HepG2 (cell line): ENCODE data around the gene SERPINB1. TPM values are rescaled to one million over a fixed set of nuclear protein-coding genes. Genes with fewer than 3 reads are reported as not detected.

Source experiments
- IKZF5 ChIP-seq: IDR thresholded peaks from 2 replicates; pipeline ENCODE4 v1.6.1; 2018; ENCODE audit warnings: missing genetic modification reagents, mild to moderate bottlenecking, missing compliant biosample characterization
- KDM5A ChIP-seq: fragments of 200-600 bp; sonication (generic); IDR thresholded peaks from 2 replicates; pipeline ENCODE4 v1.7.0; 2018; ENCODE audit warnings: antibody characterized with exemption, mild to moderate bottlenecking, low read length, borderline replicate concordance
- KMT2B ChIP-seq: IDR thresholded peaks from 2 replicates; pipeline ENCODE4 v1.6.1; 2016; ENCODE audit warnings: missing genetic modification reagents, missing compliant biosample characterization
- MATR3 ChIP-seq: sonication (generic); formaldehyde crosslinking; IDR thresholded peaks from 2 replicates; pipeline ENCODE4 v1.4.0; 2020; ENCODE audit warnings: missing genetic modification reagents
- MEIS1 ChIP-seq: sonication (generic); formaldehyde crosslinking; IDR thresholded peaks from 2 replicates; pipeline ENCODE4 v1.9.0; 2021; ENCODE audit warnings: mild to moderate bottlenecking, missing genetic modification reagents, moderate library complexity, borderline replicate concordance
- MYC ChIP-seq: sonication (generic); formaldehyde crosslinking; IDR thresholded peaks from 2 replicates; pipeline ENCODE4 v1.9.0; 2021; ENCODE audit warnings: missing genetic modification reagents, borderline replicate concordance
- PTBP1 ChIP-seq: fragments of 200-400 bp; formaldehyde crosslinking; IDR thresholded peaks from 2 replicates; pipeline ENCODE4 v1.6.1; 2018; ENCODE audit warnings: low read length, low read depth; ENCODE audit not compliant: poor library complexity, severe bottlenecking
- RBM22 ChIP-seq: fragments of 200-400 bp; formaldehyde crosslinking; optimal IDR thresholded peaks from 2 replicates; pipeline ENCODE3; 2017; ENCODE audit warnings: mild to moderate bottlenecking, low read length, moderate library complexity
- SIX4 ChIP-seq: sonication (generic); formaldehyde crosslinking; IDR thresholded peaks from 2 replicates; pipeline ENCODE4 v1.4.0; 2020; ENCODE audit warnings: missing genetic modification reagents
- SMAD1 ChIP-seq: sonication (generic); formaldehyde crosslinking; IDR thresholded peaks from 2 replicates; pipeline ENCODE4 v1.4.0; 2020; ENCODE audit warnings: missing genetic modification reagents, low read depth, mild to moderate bottlenecking, borderline replicate concordance
- SRSF4 ChIP-seq: fragments of 200-400 bp; formaldehyde crosslinking; IDR thresholded peaks from one replicate; pipeline ENCODE4 v1.6.1; 2018; ENCODE audit warnings: mild to moderate bottlenecking, low read depth, low read length, moderate library complexity; ENCODE audit not compliant: poor library complexity, severe bottlenecking
- ZBTB20 ChIP-seq: sonication (generic); formaldehyde crosslinking; IDR thresholded peaks from 2 replicates; pipeline ENCODE4 v1.8.1; 2023; ENCODE audit warnings: missing genetic modification reagents, low read depth, mild to moderate bottlenecking, borderline replicate concordance
- ZFP90 ChIP-seq: sonication (generic); formaldehyde crosslinking; IDR thresholded peaks from 2 replicates; pipeline ENCODE4 v1.8.0; 2022; ENCODE audit warnings: missing genetic modification reagents, mild to moderate bottlenecking, inconsistent platforms, borderline replicate concordance
- ZNF230 ChIP-seq: sonication (generic); formaldehyde crosslinking; IDR thresholded peaks from 2 replicates; pipeline ENCODE4 v1.4.0; 2020; ENCODE audit warnings: mild to moderate bottlenecking, missing genetic modification reagents
- ZNF652 ChIP-seq: IDR thresholded peaks from 2 replicates; pipeline ENCODE4 v1.6.1; 2016; ENCODE audit warnings: low read depth, borderline replicate concordance
- polyA plus RNA-seq, 8 experiments: library from polyadenylated mRNA; depleted of rRNA in 3 of 8; stranded (reverse) in 7 of 8; unstranded in 1 of 8; fragments of >200 nt; fragmentation: Illumina TruSeq in 4 of 8; extraction: Trizol in 4 of 8; gene quantifications; 2 replicates each; pipeline versions ENCODE4 v1.2.1 to v1.2.3, GENCODE V29; 2011 to 2016; ENCODE audit warnings: low read depth in 4 of 8, missing spikeins in 1 of 8, mixed read lengths in 1 of 8; ENCODE audit not compliant: insufficient read depth in 1 of 8
- total RNA-seq, 5 experiments: library from RNA; depleted of rRNA; stranded (reverse); fragments of >200 nt; fragmentation: Illumina TruSeq; extraction: Trizol; gene quantifications; 2 replicates each; pipeline ENCODE4 v1.2.3, GENCODE V29; 2016; ENCODE audit warnings: low read depth in 1 of 5
- TF ChIP-seq, protein P1 (sequence below): IDR thresholded peaks from 2 replicates; pipeline ENCODE4 v1.6.1; 2012; ENCODE audit warnings: low read depth, low read length, improper control_type of control experiment

SERPINB1 gene
- total and polyA plus RNA-seq, 2 of the 13 experiments (the other 11 are each of a cell fraction or from before 2014, with no cell fraction given), result 41.4 to 60.5 TPM

DNA sequence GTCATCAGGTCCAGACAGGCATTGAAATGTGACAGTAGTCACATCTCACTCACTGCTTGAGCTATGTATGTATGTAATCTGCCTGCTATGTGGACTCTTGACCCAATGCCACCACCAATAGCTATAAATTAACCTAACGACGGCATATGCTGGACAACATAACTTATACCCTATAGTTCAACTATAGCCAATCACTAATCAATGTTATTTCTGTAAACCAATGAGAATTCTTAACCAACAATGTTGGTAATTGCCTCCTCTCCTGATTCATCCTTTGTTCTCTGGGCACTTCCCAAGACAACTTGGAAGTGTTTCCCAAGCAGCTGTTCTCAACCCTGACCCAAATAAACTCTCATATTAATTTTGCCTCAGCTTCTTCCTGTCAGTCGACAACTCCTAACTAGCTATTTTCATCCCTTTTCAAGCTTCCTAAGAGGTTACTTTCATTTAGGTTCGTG is 24.1 kb upstream of the SERPINB1 start (continued):
- TF ChIP-seq SRSF4 (no peak), MYC (CRISPR knock-in tag) (no peak), MEIS1 (CRISPR knock-in tag) (no peak), ZFP90 (CRISPR knock-in tag) (no peak), ZBTB20 (CRISPR knock-in tag) (peak; percentile 99; the same call in 1 of the 2 replicates), KMT2B (CRISPR knock-in tag) (no peak), IKZF5 (CRISPR knock-in tag) (no peak), MATR3 (CRISPR knock-in tag) (no peak), ZNF230 (CRISPR knock-in tag) (no peak), KDM5A (no peak), RBM22 (no peak), SMAD1 (CRISPR knock-in tag) (no peak), SIX4 (no peak), PTBP1 (no peak), ZNF652 (CRISPR knock-in tag) (no peak)
- TF ChIP-seq, protein P1, sequence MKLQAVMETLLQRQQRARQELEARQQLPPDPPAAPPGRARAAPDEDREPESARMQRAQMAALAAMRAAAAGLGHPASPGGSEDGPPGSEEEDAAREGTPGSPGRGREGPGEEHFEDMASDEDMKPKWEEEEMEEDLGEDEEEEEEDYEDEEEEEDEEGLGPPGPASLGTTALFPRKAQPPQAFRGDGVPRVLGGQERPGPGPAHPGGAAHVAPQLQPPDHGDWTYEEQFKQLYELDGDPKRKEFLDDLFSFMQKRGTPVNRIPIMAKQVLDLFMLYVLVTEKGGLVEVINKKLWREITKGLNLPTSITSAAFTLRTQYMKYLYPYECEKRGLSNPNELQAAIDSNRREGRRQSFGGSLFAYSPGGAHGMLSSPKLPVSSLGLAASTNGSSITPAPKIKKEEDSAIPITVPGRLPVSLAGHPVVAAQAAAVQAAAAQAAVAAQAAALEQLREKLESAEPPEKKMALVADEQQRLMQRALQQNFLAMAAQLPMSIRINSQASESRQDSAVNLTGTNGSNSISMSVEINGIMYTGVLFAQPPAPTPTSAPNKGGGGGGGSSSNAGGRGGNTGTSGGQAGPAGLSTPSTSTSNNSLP, result peak; percentile 82
